Left forelimb (tissue), 1 donor: ENCODE results near the gene GLIS1.

ENCODE experiments used
- DNase-seq: peaks from one replicate; pipeline ENCODE4 v3.0.0-alpha.2; 2018; ENCODE audit warnings: low spot score

Gene GLIS1

GRCh38 chr1:53465023-53465957 lies 273.7 kb downstream of the GLIS1 start:
- no peak for DNase-seq

DNA sequence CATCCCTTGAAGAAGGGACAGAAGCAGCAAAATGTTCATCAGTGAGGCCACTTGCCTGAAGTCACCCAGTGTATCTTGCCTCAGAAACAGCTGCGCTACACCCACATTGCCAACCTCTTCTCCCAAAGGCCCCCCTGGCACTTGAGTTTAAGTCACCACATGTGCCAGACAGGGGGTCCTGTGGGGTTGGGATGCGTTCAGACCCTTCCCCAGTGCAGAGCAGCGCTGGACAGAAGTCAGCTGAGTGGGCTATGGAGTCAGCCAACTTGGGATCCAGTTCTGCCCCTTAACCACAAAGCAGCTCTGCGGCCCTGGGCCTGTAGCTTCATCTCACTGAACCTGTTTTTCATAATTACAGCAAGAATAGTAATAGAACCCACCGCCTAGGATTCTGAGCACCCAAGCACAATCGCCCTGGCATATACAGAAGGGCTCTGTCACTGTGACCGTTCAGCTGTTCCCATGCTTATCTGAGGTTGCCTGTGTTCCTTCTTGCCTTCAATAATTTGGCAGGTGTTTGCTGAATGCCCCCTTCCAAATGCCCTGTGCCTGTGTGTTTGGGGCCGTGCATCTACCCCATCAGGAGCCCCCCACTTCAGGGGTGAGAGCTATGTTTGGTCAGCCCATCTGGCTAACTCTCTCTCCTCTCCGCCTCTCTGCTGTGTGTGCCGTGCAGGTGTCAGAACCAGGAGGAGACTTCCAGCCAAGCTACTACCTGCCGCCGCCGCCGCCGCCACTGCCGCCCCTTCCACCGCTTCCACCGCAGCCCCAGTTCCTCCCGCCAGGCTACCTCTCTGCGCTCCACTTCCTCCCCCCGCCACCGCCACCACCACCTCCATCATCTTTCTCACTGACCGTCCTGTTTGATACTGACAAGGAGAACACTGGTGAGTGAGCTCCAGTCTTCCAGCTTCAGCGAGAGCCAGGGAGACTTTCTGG lies 274.7 kb downstream of the GLIS1 start:
- DNase-seq, result no peak

GRCh38 chr1:53462769-53463501 lies 276.0 kb downstream of the GLIS1 start:
- no peak for DNase-seq

DNA sequence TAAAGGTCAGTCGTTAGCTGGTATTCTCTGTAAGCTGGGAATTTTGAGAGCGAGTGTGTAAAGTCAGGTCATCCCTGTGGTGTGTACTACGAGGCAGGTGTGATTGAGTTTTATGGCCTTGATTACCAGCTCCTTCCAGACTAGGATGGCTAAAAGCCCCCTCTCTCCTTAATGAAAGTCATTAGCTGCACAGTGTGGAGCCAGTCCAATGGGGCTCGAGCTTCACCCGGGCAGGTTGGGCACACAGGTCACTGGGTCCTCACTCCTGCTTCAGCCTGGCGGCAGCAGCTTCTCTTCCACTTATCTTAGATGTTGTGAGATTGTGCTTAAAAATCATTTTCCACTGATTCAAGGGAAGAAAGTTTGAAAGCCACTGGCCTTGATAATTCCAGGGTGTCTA lies 276.8 kb downstream of the GLIS1 start:
- no peak for DNase-seq

GRCh38 chr1:53461323-53462044 lies 277.5 kb downstream of the GLIS1 start:
- DNase-seq, result no peak

DNA sequence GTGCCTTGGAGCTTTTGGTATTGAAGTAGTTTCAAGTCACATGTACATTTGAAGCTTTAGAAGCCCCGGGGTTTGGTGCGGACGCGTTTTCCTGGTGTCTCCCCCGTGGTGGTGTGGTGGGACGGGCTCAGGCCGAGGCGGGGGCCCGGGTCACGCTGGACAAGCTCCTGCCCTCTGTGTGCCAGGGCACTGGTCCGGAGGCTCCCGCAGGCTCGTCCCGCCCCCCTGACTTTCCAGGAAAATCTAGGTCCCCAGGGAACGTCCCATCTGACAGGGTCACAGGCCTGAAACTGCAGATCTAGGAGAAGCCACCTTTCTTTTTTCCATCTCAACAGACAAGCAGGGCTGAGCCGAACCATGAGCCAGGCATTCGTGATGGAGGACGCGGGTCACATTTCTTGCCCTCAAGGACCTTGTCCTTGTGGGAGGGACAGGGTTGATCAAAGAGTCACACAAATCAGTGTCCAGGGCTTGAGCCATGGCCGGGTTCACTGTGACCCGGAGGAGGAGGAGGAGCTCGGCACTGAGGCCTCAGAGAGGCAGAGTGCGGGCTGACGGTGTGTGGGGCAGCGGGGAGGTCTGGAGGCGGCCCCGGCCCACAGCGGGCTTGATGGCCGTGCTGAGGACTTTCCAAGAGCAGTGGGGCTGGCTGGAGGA lies 278.2 kb downstream of the GLIS1 start:
- no peak for DNase-seq

GRCh38 chr1:53460211-53460634 lies 278.7 kb downstream of the GLIS1 start:
- DNase-seq, result no peak

GRCh38 chr1:53459321-53460175 lies 279.4 kb downstream of the GLIS1 start, which contains the start of gene DMRTB1:
Gene DMRTB1, plus strand, starts transcription at chr1:53459399. Its CDS starts 55 bp downstream, at chr1:53459454.
- no peak for DNase-seq

DNA sequence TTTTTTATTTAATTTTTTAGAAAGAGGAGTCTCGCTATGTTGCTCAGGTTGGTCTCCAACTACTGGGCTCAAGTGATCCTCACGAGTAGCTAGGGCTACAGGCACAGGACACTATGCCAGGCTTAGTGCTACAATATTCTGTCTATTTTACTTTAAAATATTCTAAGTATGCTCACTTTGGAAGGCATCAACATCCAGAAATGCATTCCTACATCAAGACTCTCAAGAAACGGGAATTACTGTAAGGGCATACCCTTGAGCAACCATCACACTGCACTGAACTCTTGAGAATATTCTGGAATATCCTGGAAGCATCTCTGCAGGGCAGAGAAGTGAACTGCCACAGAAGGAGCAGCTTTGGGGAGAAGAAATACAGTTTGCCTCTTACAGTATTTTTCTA lies 280.3 kb downstream of the GLIS1 start:
- DNase-seq, result no peak
